SK-N-SH (cell line): ENCODE measurements around the gene EDA2R. TPM values are rescaled to one million over a fixed set of nuclear protein-coding genes. Genes with fewer than 3 reads are reported as not detected.

Experiments used
- CTCF ChIA-PET: fragments of 300-600, 350-600 bp; formaldehyde crosslinking; extraction: SDS; loops from one replicate; lab custom pipeline; 2021; lab: Yijun Ruan, JAX
- POLR2A ChIA-PET: fragments of 350-600 bp; sonication (Branson Sonifier 250); formaldehyde crosslinking; extraction: SDS; loops from one replicate; lab custom pipeline; 2020; ENCODE audit warnings: antibody characterized with exemption, inconsistent platforms; lab: Yijun Ruan, JAX
- DNase-seq: peaks from one replicate; pipeline ENCODE4 v3.0.0; 2012
- H2AFZ ChIP-seq: fragments of 200-600 bp; sonication (generic); 2 replicates; pipeline ENCODE4 v1.8.1; 2016; ENCODE audit warnings: antibody characterized with exemption, mild to moderate bottlenecking, low read depth
- H3F3A ChIP-seq: fragments of 200-600 bp; sonication (generic); replicated peaks from 2 replicates; pipeline ENCODE3; 2016; ENCODE audit warnings: antibody characterized with exemption, mild to moderate bottlenecking; ENCODE audit not compliant: insufficient read depth
- H3K27ac ChIP-seq, 2 experiments: fragments of 200-500 bp in 1 of 2; fragments of 200-600 bp in 1 of 2; sonication (Bioruptor generic) in 1 of 2; sonication (generic), shearing (Covaris generic) in 1 of 2; 2 replicates each; pipeline versions ENCODE4 v1.5.1 to v1.6.1; 2014 to 2016; ENCODE audit warnings: low read depth in 2 of 2, inconsistent platforms in 1 of 2, low read length in 1 of 2, mild to moderate bottlenecking in 1 of 2, mixed read lengths in 1 of 2
- H3K27me3 ChIP-seq: fragments of 200-600 bp; sonication (generic), shearing (Covaris generic); 2 replicates; pipeline ENCODE4 v1.6.1; 2016; ENCODE audit warnings: mixed run types; ENCODE audit not compliant: insufficient read depth
- H3K36me3 ChIP-seq, 2 experiments: fragments of 200-500 bp in 1 of 2; fragments of 200-600 bp in 1 of 2; sonication (Bioruptor generic) in 1 of 2; sonication (generic) in 1 of 2; replicated peaks in 1 of 2; 2 replicates each; pipeline versions ENCODE3 to v1.5.1; 2014 to 2016; ENCODE audit warnings: low read length in 1 of 2, mild to moderate bottlenecking in 1 of 2; ENCODE audit not compliant: insufficient read depth in 2 of 2, control insufficient read depth in 1 of 2
- H3K4me1 ChIP-seq, 2 experiments: fragments of 200-500 bp in 1 of 2; fragments of 200-600 bp in 1 of 2; sonication (Bioruptor generic) in 1 of 2; sonication (generic), shearing (Covaris generic) in 1 of 2; 2 replicates each; pipeline versions ENCODE4 v1.5.1 to v1.6.1; 2014 to 2016; ENCODE audit warnings: low read depth in 1 of 2, low read length in 1 of 2, mixed run types in 1 of 2; ENCODE audit not compliant: insufficient read depth in 2 of 2, control insufficient read depth in 1 of 2
- H3K4me2 ChIP-seq: fragments of 200-600 bp; sonication (generic), shearing (Covaris generic); 2 replicates; pipeline ENCODE4 v1.6.1; 2017; ENCODE audit warnings: mixed run types
- H3K4me3 ChIP-seq, 2 experiments: fragments of 200-500 bp in 1 of 2; fragments of 200-600 bp in 1 of 2; sonication (Bioruptor generic) in 1 of 2; sonication (generic), shearing (Covaris generic) in 1 of 2; 2 replicates each; pipeline versions ENCODE4 v1.5.1 to v1.8.1; 2014 to 2016; ENCODE audit warnings: low read depth in 2 of 2, inconsistent platforms in 1 of 2, low read length in 1 of 2, mild to moderate bottlenecking in 1 of 2, mixed read lengths in 1 of 2, moderate library complexity in 1 of 2
- H3K79me2 ChIP-seq: fragments of 200-600 bp; sonication (generic); 2 replicates; pipeline ENCODE4 v1.8.1; 2017; ENCODE audit warnings: mild to moderate bottlenecking; ENCODE audit not compliant: insufficient read depth
- H3K9ac ChIP-seq: fragments of 200-600 bp; sonication (generic); 2 replicates; pipeline ENCODE4 v1.6.1; 2017; ENCODE audit warnings: mixed run types
- H3K9me2 ChIP-seq: fragments of 200-600 bp; sonication (generic); 2 replicates; pipeline ENCODE4 v1.6.1; 2017; ENCODE audit warnings: mixed run types
- H3K9me3 ChIP-seq: fragments of 200-600 bp; sonication (generic); 2 replicates; pipeline ENCODE4 v1.6.1; 2017; ENCODE audit warnings: mixed run types, mild to moderate bottlenecking, moderate library complexity
- H4K20me1 ChIP-seq: fragments of 200-600 bp; sonication (generic); 2 replicates; pipeline ENCODE4 v1.6.1; 2017; ENCODE audit warnings: mild to moderate bottlenecking, mixed run types; ENCODE audit not compliant: insufficient read depth
- ELF1 ChIP-seq: IDR thresholded peaks from 2 replicates; pipeline ENCODE4 v1.4.0; 2012
- EP300 ChIP-seq, 2 experiments: IDR thresholded peaks; 2 replicates each; pipeline versions ENCODE4 v1.4.0 to v1.6.1; 2012; ENCODE audit warnings: borderline replicate concordance in 1 of 2, low read depth in 1 of 2, low read length in 1 of 2
- EZH2phosphoT487 ChIP-seq: fragments of 200-600 bp; sonication (generic); IDR thresholded peaks from 2 replicates; pipeline ENCODE4 v1.6.1; 2017; ENCODE audit warnings: low read depth, mixed run types, mild to moderate bottlenecking, antibody characterized with exemption, moderate library complexity, borderline replicate concordance
- FOXJ3 ChIP-seq: sonication (generic); formaldehyde crosslinking; IDR thresholded peaks from 2 replicates; pipeline ENCODE4 v1.5.1; 2020; ENCODE audit warnings: mild to moderate bottlenecking, missing genetic modification reagents
- FOXM1 ChIP-seq: IDR thresholded peaks from 2 replicates; pipeline ENCODE4 v1.4.0; 2012; ENCODE audit warnings: low read depth, mild to moderate bottlenecking
- MXI1 ChIP-seq: IDR thresholded peaks from 2 replicates; pipeline ENCODE4 v1.6.1; 2012; ENCODE audit warnings: mild to moderate bottlenecking, low read depth, low read length, improper control_type of control experiment
- NFIC ChIP-seq: IDR thresholded peaks from 2 replicates; pipeline ENCODE4 v1.4.0; 2012; ENCODE audit warnings: borderline replicate concordance
- POLR2AphosphoS5 ChIP-seq: IDR thresholded peaks from 2 replicates; pipeline ENCODE4 v1.6.1; 2012; ENCODE audit warnings: low read depth, low read length
- RAD21 ChIP-seq: IDR thresholded peaks from 2 replicates; pipeline ENCODE4 v1.6.1; 2012; ENCODE audit warnings: mild to moderate bottlenecking, low read length
- RCOR1 ChIP-seq: fragments of 150-350 bp; IDR thresholded peaks from 2 replicates; pipeline ENCODE4 v1.6.1; 2017; ENCODE audit warnings: antibody characterized with exemption, low read length
- RFX5 ChIP-seq: IDR thresholded peaks from 2 replicates; pipeline ENCODE4 v1.6.1; 2012; ENCODE audit warnings: mild to moderate bottlenecking, improper control_type of control experiment, low read length
- RXRA ChIP-seq: IDR thresholded peaks from 2 replicates; pipeline ENCODE4 v1.4.0; 2012; ENCODE audit warnings: low read depth, mild to moderate bottlenecking, borderline replicate concordance
- SMC3 ChIP-seq: IDR thresholded peaks from 2 replicates; pipeline ENCODE4 v1.6.1; 2012; ENCODE audit warnings: low read depth, low read length, improper control_type of control experiment
- TCF12 ChIP-seq: IDR thresholded peaks from 2 replicates; pipeline ENCODE4 v1.4.0; 2012
- YY1 ChIP-seq: IDR thresholded peaks from 2 replicates; pipeline ENCODE4 v1.4.0; 2012; ENCODE audit warnings: low read depth, mild to moderate bottlenecking
- polyA plus RNA-seq, 3 experiments: library from polyadenylated mRNA; depleted of rRNA; stranded (reverse); fragments of >200 nt; gene quantifications; 2 replicates each; pipeline ENCODE4 v1.2.3, GENCODE V29; 2012
- TF ChIP-seq, protein P1 (sequence below): IDR thresholded peaks from 2 replicates; pipeline ENCODE4 v1.6.1; 2012; ENCODE audit warnings: mild to moderate bottlenecking, low read depth, low read length, moderate library complexity
- TF ChIP-seq, protein P2 (sequence below): fragments of 150-350 bp; IDR thresholded peaks from 2 replicates; pipeline ENCODE4 v1.6.1; 2017; ENCODE audit warnings: antibody characterized with exemption, low read length, low read depth, borderline replicate concordance
- TF ChIP-seq, protein P3 (sequence below): fragments of 200-600 bp; sonication (generic); IDR thresholded peaks from 2 replicates; pipeline ENCODE4 v1.6.1; 2017; ENCODE audit warnings: antibody characterized with exemption, mild to moderate bottlenecking, moderate library complexity

Gene EDA2R
- polyA plus RNA-seq, 1 of the 3 experiments (the other 2 are of a cell fraction) = 23.0 TPM

DNA sequence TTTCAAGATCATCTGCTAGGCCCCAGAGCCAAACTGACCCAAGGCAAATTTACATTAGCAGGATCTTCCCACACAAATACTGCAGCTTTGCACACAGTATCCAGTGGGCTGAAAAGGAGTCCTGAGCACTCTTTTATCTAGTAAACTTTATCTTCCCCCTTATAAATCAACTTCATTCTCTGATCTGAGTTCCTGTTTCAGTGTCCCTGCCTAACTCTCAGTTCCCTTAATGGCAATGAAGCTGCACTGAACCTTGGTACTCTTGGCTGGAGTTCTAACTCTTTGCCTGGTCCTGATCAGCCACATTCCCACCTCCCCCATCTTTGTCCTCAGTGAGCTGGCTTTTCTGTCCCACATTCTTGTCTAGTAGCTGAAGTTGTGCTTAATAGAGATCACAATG, 37.4 kb downstream of the EDA2R start:
- ChIA-PET POLR2A (no interaction called here), CTCF (no interaction called here)
- H2AFZ ChIP-seq = no peak overlapping the region
- H3K27me3 ChIP-seq = no peaks in the 10 kb centered on the region
- H3K9ac ChIP-seq = no peak overlapping the region
- no peak for DNase-seq
- no peak overlapping the region for H3K4me3 ChIP-seq
- no peaks in the 10 kb centered on the region for H3F3A ChIP-seq
- no peak overlapping the region for H3K27ac ChIP-seq
- H3K36me3 ChIP-seq = peaks cover 69 to 82% of the 10 kb centered on the region in 2 experiments
- no peaks in the 10 kb centered on the region for H3K4me1 ChIP-seq
- TF ChIP-seq, protein P1, sequence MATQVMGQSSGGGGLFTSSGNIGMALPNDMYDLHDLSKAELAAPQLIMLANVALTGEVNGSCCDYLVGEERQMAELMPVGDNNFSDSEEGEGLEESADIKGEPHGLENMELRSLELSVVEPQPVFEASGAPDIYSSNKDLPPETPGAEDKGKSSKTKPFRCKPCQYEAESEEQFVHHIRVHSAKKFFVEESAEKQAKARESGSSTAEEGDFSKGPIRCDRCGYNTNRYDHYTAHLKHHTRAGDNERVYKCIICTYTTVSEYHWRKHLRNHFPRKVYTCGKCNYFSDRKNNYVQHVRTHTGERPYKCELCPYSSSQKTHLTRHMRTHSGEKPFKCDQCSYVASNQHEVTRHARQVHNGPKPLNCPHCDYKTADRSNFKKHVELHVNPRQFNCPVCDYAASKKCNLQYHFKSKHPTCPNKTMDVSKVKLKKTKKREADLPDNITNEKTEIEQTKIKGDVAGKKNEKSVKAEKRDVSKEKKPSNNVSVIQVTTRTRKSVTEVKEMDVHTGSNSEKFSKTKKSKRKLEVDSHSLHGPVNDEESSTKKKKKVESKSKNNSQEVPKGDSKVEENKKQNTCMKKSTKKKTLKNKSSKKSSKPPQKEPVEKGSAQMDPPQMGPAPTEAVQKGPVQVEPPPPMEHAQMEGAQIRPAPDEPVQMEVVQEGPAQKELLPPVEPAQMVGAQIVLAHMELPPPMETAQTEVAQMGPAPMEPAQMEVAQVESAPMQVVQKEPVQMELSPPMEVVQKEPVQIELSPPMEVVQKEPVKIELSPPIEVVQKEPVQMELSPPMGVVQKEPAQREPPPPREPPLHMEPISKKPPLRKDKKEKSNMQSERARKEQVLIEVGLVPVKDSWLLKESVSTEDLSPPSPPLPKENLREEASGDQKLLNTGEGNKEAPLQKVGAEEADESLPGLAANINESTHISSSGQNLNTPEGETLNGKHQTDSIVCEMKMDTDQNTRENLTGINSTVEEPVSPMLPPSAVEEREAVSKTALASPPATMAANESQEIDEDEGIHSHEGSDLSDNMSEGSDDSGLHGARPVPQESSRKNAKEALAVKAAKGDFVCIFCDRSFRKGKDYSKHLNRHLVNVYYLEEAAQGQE = no peak
- TF ChIP-seq, protein P2, sequence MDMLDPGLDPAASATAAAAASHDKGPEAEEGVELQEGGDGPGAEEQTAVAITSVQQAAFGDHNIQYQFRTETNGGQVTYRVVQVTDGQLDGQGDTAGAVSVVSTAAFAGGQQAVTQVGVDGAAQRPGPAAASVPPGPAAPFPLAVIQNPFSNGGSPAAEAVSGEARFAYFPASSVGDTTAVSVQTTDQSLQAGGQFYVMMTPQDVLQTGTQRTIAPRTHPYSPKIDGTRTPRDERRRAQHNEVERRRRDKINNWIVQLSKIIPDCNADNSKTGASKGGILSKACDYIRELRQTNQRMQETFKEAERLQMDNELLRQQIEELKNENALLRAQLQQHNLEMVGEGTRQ = no peak
- TF ChIP-seq RFX5 (no peak), EP300 (IDR thresholded peaks at IDR 0.05; ENCODE audit: borderline replicate concordance in 1 of 2, low read depth in 1 of 2, low read length in 1 of 2) (no peak), NFIC (no peak), RXRA (no peak), RCOR1 (no peak), FOXJ3 (no peak), POLR2AphosphoS5 (no peak), RAD21 (no peak), EZH2phosphoT487 (no peak), MXI1 (no peak), FOXM1 (no peak), TCF12 (no peak), YY1 (no peak), SMC3 (no peak), ELF1 (no peak)
- TF ChIP-seq, protein P3, sequence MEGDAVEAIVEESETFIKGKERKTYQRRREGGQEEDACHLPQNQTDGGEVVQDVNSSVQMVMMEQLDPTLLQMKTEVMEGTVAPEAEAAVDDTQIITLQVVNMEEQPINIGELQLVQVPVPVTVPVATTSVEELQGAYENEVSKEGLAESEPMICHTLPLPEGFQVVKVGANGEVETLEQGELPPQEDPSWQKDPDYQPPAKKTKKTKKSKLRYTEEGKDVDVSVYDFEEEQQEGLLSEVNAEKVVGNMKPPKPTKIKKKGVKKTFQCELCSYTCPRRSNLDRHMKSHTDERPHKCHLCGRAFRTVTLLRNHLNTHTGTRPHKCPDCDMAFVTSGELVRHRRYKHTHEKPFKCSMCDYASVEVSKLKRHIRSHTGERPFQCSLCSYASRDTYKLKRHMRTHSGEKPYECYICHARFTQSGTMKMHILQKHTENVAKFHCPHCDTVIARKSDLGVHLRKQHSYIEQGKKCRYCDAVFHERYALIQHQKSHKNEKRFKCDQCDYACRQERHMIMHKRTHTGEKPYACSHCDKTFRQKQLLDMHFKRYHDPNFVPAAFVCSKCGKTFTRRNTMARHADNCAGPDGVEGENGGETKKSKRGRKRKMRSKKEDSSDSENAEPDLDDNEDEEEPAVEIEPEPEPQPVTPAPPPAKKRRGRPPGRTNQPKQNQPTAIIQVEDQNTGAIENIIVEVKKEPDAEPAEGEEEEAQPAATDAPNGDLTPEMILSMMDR = no peak
- no peaks in the 10 kb centered on the region for H3K9me2 ChIP-seq
- H3K9me3 ChIP-seq = no peaks in the 10 kb centered on the region
- no peak overlapping the region for H3K4me2 ChIP-seq
- H3K79me2 ChIP-seq = peaks cover 15% of the 10 kb centered on the region; the same call in 1 of the 2 replicates
- H4K20me1 ChIP-seq = peaks cover 12% of the 10 kb centered on the region
